Neural cell (in vitro differentiated cells): ENCODE data around the gene PRKX. TPM values are rescaled to one million over a fixed set of nuclear protein-coding genes. Genes with fewer than 3 reads are reported as not detected.

Experiments
- H2AFZ ChIP-seq: fragments of 200-600, 300-800 bp; sonication (generic), shearing (Covaris generic); 2 replicates; pipeline ENCODE4 v1.6.0; 2014; ENCODE audit warnings: low read depth, mild to moderate bottlenecking, antibody characterized with exemption, low read length, moderate library complexity
- H3F3A ChIP-seq: fragments of 200-600 bp; shearing (Covaris generic); 2 replicates; pipeline ENCODE4 v1.6.1; 2016; ENCODE audit warnings: mild to moderate bottlenecking, moderate library complexity, mixed read lengths, antibody characterized with exemption, low read length; ENCODE audit not compliant: insufficient read depth, poor library complexity, severe bottlenecking
- H3K27ac ChIP-seq: fragments of 200-600, 300-800 bp; sonication (generic), shearing (Covaris generic); 2 replicates; pipeline ENCODE4 v1.5.1; 2014; ENCODE audit warnings: mild to moderate bottlenecking, low read length, moderate library complexity
- H3K27me3 ChIP-seq: fragments of 300-800, 200-600 bp; sonication (generic), shearing (Covaris generic); 2 replicates; pipeline ENCODE4 v1.6.0; 2014; ENCODE audit warnings: mild to moderate bottlenecking, low read depth, low read length, moderate library complexity; ENCODE audit not compliant: insufficient read depth
- H3K36me3 ChIP-seq: fragments of 300-800, 200-600 bp; sonication (generic), shearing (Covaris generic); 2 replicates; pipeline ENCODE4 v1.5.1; 2014; ENCODE audit warnings: mild to moderate bottlenecking, antibody characterized with exemption, low read length, moderate library complexity; ENCODE audit not compliant: insufficient read depth
- H3K4me2 ChIP-seq: fragments of 300-800, 200-600 bp; sonication (generic), shearing (Covaris generic); 2 replicates; pipeline ENCODE4 v1.6.0; 2014; ENCODE audit warnings: mild to moderate bottlenecking, low read length
- H3K4me3 ChIP-seq: fragments of 300-800, 200-600 bp; sonication (generic), shearing (Covaris generic); 2 replicates; pipeline ENCODE4 v1.5.1; 2014; ENCODE audit warnings: mild to moderate bottlenecking, low read length, moderate library complexity
- H3K79me2 ChIP-seq: fragments of 200-600 bp; shearing (Covaris generic); replicated peaks from 2 replicates; pipeline ENCODE4 v1.6.0; 2014; ENCODE audit warnings: mild to moderate bottlenecking, low read length, moderate library complexity; ENCODE audit not compliant: insufficient read depth
- H3K9ac ChIP-seq: fragments of 300-800, 200-600 bp; sonication (generic), shearing (Covaris generic); 2 replicates; pipeline ENCODE4 v1.6.1; 2016; ENCODE audit warnings: mild to moderate bottlenecking, low read length, mixed read lengths
- H3K9me2 ChIP-seq: fragments of 200-600 bp; shearing (Covaris generic); 2 replicates; pipeline ENCODE4 v1.6.1; 2016; ENCODE audit warnings: mild to moderate bottlenecking, low read length, mixed read lengths; ENCODE audit not compliant: insufficient read depth
- H3K9me3 ChIP-seq: fragments of 200-600, 300-800 bp; sonication (generic), shearing (Covaris generic); 2 replicates; pipeline ENCODE4 v1.6.1; 2016; ENCODE audit warnings: mild to moderate bottlenecking, mixed run types, low read length, moderate library complexity, mixed read lengths
- H4K20me1 ChIP-seq: fragments of 200-600 bp; shearing (Covaris generic); 2 replicates; pipeline ENCODE4 v1.6.1; 2016; ENCODE audit warnings: mild to moderate bottlenecking, mixed run types; ENCODE audit not compliant: insufficient read depth
- EP300 ChIP-seq: fragments of 450-650 bp; conservative IDR thresholded peaks from 2 replicates; pipeline ENCODE4 v1.6.1; 2014; ENCODE audit warnings: antibody characterized with exemption, mild to moderate bottlenecking, moderate library complexity; ENCODE audit not compliant: poor library complexity, severe bottlenecking
- EZH2 ChIP-seq: fragments of 200-600, 300-800 bp; shearing (Covaris generic), sonication (generic); IDR thresholded peaks from 2 replicates; pipeline ENCODE4 v1.6.1; 2014; ENCODE audit warnings: antibody characterized with exemption, low read length, borderline replicate concordance, mild to moderate bottlenecking; ENCODE audit not compliant: insufficient read depth, poor library complexity, severe bottlenecking
- MXI1 ChIP-seq: fragments of 450-650 bp; conservative IDR thresholded peaks from 2 replicates; pipeline ENCODE4 v1.6.1; 2014; ENCODE audit warnings: antibody characterized with exemption, mild to moderate bottlenecking; ENCODE audit not compliant: poor library complexity, severe bottlenecking
- POLR2AphosphoS5 ChIP-seq: IDR thresholded peaks from 2 replicates; pipeline ENCODE4 v1.6.1; 2012
- RAD21 ChIP-seq: fragments of 450-650 bp; conservative IDR thresholded peaks from 2 replicates; pipeline ENCODE4 v1.6.1; 2014; ENCODE audit warnings: antibody characterized with exemption, mild to moderate bottlenecking, moderate library complexity
- SMC3 ChIP-seq: fragments of 450-650 bp; conservative IDR thresholded peaks from 2 replicates; pipeline ENCODE4 v1.6.1; 2014; ENCODE audit warnings: antibody characterized with exemption, mild to moderate bottlenecking, moderate library complexity; ENCODE audit not compliant: poor library complexity
- TAF1 ChIP-seq: IDR thresholded peaks from 2 replicates; pipeline ENCODE4 v1.6.1; 2012; ENCODE audit warnings: low read depth
- polyA plus RNA-seq: library from polyadenylated mRNA; depleted of rRNA; stranded (reverse); fragments of >200 nt; gene quantifications from 2 replicates; pipeline ENCODE4 v1.2.3, GENCODE V29; 2014
- TF ChIP-seq, protein P1 (sequence below): IDR thresholded peaks from 2 replicates; pipeline ENCODE4 v1.6.1; 2012; ENCODE audit warnings: borderline replicate concordance
- TF ChIP-seq, protein P2 (sequence below): fragments of 450-650 bp; IDR thresholded peaks from 2 replicates; pipeline ENCODE4 v1.5.1; 2014; ENCODE audit warnings: antibody characterized with exemption, mild to moderate bottlenecking, moderate library complexity; ENCODE audit not compliant: poor library complexity, severe bottlenecking

The PRKX gene
- polyA plus RNA-seq, 1 donor from 2014 or later: 27.4 TPM

DNA sequence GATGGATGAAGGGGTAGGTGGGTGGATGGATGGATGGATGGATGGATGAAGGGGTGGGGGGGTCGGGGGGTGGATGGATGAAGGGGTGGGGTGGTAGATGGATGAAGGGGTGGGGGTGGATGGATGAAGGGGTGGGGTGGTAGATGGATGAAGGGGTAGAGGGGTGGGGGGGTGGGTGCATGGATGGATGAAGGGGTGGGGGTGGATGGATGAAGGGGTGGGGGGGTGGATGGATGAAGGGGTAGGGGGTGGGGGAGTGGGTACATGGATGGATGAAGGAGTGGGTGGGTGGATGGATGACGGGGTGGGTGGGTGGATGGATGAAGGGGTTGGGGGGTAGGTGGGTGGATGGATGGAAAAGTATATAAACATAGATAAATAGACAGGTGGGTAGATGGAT lies 74.2 kb downstream of the PRKX start:
- Histone ChIP-seq H3K36me3 (no peaks in the 10 kb centered on the region), H3K4me3 (no peak overlapping the region), H3K79me2 (no peaks in the 10 kb centered on the region), H3K27me3 (no peaks in the 10 kb centered on the region), H3F3A (no peaks in the 10 kb centered on the region), H3K4me2 (no peak overlapping the region), H3K9ac (no peak overlapping the region), H3K27ac (no peak overlapping the region), H4K20me1 (no peaks in the 10 kb centered on the region), H3K9me3 (no peaks in the 10 kb centered on the region), H2AFZ (no peak overlapping the region), H3K9me2 (no peaks in the 10 kb centered on the region)
- TF ChIP-seq, protein P1, sequence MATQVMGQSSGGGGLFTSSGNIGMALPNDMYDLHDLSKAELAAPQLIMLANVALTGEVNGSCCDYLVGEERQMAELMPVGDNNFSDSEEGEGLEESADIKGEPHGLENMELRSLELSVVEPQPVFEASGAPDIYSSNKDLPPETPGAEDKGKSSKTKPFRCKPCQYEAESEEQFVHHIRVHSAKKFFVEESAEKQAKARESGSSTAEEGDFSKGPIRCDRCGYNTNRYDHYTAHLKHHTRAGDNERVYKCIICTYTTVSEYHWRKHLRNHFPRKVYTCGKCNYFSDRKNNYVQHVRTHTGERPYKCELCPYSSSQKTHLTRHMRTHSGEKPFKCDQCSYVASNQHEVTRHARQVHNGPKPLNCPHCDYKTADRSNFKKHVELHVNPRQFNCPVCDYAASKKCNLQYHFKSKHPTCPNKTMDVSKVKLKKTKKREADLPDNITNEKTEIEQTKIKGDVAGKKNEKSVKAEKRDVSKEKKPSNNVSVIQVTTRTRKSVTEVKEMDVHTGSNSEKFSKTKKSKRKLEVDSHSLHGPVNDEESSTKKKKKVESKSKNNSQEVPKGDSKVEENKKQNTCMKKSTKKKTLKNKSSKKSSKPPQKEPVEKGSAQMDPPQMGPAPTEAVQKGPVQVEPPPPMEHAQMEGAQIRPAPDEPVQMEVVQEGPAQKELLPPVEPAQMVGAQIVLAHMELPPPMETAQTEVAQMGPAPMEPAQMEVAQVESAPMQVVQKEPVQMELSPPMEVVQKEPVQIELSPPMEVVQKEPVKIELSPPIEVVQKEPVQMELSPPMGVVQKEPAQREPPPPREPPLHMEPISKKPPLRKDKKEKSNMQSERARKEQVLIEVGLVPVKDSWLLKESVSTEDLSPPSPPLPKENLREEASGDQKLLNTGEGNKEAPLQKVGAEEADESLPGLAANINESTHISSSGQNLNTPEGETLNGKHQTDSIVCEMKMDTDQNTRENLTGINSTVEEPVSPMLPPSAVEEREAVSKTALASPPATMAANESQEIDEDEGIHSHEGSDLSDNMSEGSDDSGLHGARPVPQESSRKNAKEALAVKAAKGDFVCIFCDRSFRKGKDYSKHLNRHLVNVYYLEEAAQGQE: no peak
- TF ChIP-seq EZH2 (no peak), EP300 (no peak), TAF1 (no peak), MXI1 (no peak), SMC3 (no peak), RAD21 (no peak), POLR2AphosphoS5 (no peak)
- TF ChIP-seq, protein P2, sequence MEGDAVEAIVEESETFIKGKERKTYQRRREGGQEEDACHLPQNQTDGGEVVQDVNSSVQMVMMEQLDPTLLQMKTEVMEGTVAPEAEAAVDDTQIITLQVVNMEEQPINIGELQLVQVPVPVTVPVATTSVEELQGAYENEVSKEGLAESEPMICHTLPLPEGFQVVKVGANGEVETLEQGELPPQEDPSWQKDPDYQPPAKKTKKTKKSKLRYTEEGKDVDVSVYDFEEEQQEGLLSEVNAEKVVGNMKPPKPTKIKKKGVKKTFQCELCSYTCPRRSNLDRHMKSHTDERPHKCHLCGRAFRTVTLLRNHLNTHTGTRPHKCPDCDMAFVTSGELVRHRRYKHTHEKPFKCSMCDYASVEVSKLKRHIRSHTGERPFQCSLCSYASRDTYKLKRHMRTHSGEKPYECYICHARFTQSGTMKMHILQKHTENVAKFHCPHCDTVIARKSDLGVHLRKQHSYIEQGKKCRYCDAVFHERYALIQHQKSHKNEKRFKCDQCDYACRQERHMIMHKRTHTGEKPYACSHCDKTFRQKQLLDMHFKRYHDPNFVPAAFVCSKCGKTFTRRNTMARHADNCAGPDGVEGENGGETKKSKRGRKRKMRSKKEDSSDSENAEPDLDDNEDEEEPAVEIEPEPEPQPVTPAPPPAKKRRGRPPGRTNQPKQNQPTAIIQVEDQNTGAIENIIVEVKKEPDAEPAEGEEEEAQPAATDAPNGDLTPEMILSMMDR: no peak

DNA sequence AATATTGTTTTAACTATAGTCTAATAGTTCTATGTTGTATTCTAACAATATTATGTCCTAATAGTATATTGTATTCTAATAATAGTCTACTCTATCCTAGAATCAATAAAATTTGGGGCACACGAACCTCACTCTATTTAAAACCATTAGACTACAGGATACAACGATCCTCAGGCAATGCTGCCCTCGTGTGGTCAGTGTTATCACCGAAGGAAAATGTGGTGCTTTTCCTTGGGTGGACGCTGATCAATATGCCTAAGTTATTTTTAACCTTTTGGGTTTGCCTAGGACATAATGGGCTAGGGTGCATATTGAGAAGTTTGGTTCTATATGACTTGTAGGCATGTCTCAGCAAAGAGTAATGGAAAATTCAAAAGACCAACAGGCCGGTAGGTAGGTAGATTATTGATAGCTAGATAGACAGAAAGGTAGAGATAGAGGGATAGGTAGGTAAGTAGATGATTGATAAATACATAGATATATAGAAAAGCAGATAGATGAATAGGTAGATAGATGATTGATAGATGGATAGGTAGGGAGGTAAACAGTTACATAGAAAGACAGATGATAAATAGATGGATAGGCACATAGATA lies 75.1 kb downstream of the PRKX start:
- no peaks in the 10 kb centered on the region for H3K9me2 ChIP-seq
- H3K9me3 ChIP-seq: no peaks in the 10 kb centered on the region
- no peak for TF ChIP-seq EP300
- no peak for TF ChIP-seq POLR2AphosphoS5
- TF ChIP-seq, protein P1: no peak
- TF ChIP-seq, protein P2: peak; percentile 75
- TF ChIP-seq TAF1: no peak
- TF ChIP-seq SMC3: peak; percentile 72
- no peak for TF ChIP-seq EZH2
- TF ChIP-seq MXI1: no peak
- peak; percentile 76 for TF ChIP-seq RAD21

More for the DNA sequence above, 75.1 kb downstream of the PRKX start:
- H3K27me3 ChIP-seq: no peaks in the 10 kb centered on the region
- H4K20me1 ChIP-seq: no peaks in the 10 kb centered on the region
- H3K4me2 ChIP-seq: no peak overlapping the region
- H3K79me2 ChIP-seq: no peaks in the 10 kb centered on the region
- H2AFZ ChIP-seq: no peak overlapping the region
- H3K9ac ChIP-seq: no peak overlapping the region
- H3K27ac ChIP-seq: no peak overlapping the region
- no peaks in the 10 kb centered on the region for H3F3A ChIP-seq
- no peaks in the 10 kb centered on the region for H3K36me3 ChIP-seq
- no peak overlapping the region for H3K4me3 ChIP-seq
